ENCODE results near the gene DPYD. TPM values are rescaled to one million over a fixed set of nuclear protein-coding genes. Genes with fewer than 3 reads are reported as not detected.
A peak's percentile ranks its signal among the peaks of the same experiment; 100 is the strongest.

DPYD gene
- total and polyA plus RNA-seq, 10 of the 15 experiments (the other 5 are each of a cell fraction or from before 2014, with no cell fraction given) = 5.7 to 23.8 (median 10.2) TPM

GRCh38 chr1:97923811-97924210 lies 3.0 kb upstream of the DPYD start (continued):
- no peak for TF ChIP-seq HSF1 (IDR thresholded peaks at IDR 0.05; ENCODE audit: low read depth, low read length)
- TF ChIP-seq CREB1 (IDR thresholded peaks at IDR 0.05; ENCODE audit: low read depth) = no peak
- no peak for TF ChIP-seq MTA3 (IDR thresholded peaks at IDR 0.05; ENCODE audit: borderline replicate concordance, low read length)
- TF ChIP-seq POU2F2 (IDR thresholded peaks at IDR 0.05; ENCODE audit: borderline replicate concordance, low read depth, low read length) = no peak
- no peak for TF ChIP-seq RFX5 (IDR thresholded peaks at IDR 0.05; ENCODE audit: low read depth, low read length)
- TF ChIP-seq RCOR1 (conservative IDR thresholded peaks at IDR 0.05; ENCODE audit: low read depth, low read length) = no peak

GRCh38 chr1:97920276-97920831 lies 480 bp downstream of the DPYD start:
- peaks cover 6% of the 10 kb centered on the region for H3K79me2 ChIP-seq (ENCODE audit: control insufficient read depth, insufficient read depth, low read length)
- H4K20me1 ChIP-seq (ENCODE audit: control insufficient read depth, insufficient read depth) = no peaks in the 10 kb centered on the region
- H3K27me3 ChIP-seq (replicated peaks in 1 of 2; ENCODE audit: control insufficient read depth in 2 of 2, insufficient read depth in 2 of 2, low read length in 1 of 2) = no peaks in the 10 kb centered on the region
- H3K4me1 ChIP-seq (ENCODE audit: control insufficient read depth, insufficient read depth, low read length) = peaks cover 2% of the 10 kb centered on the region; the same call in 1 of the 2 replicates
- peak overlapping the region; percentile 88 for H3K4me3 ChIP-seq
- peak; percentile 47 for ATAC-seq
- intact Hi-C loops (cut with micrococcal nuclease; ENCODE audit: unreplicated experiment) = loop anchor here (5.0 kb wide), 1 partner anchor 48 kb away; no protein-coding TSS in a partner anchor
- ChIA-PET CTCF (interaction anchor here (1.0 to 3.5 kb wide), 8 partner anchors 11 to 784 kb away, joined by 3 to 13 read pairs (median 3); no protein-coding TSS in a partner anchor), RAD21 (ENCODE audit: unreplicated experiment) (interaction anchor here (0.9 to 5.4 kb wide), 13 partner anchors 9 to 270 kb away, joined by 3 to 36 read pairs (median 4); no protein-coding TSS in a partner anchor), SMC1A (ENCODE audit: uncharacterized antibody, unreplicated experiment) (interaction anchor here (0.8 to 5.2 kb wide), 26 partner anchors 10 to 785 kb away, joined by 3 to 38 read pairs (median 5); no protein-coding TSS in a partner anchor), POLR2A (interaction anchor here (0.6 to 2.7 kb wide), 5 partner anchors 11 to 99 kb away, joined by 4 to 24 read pairs (median 5); no protein-coding TSS in a partner anchor)
- no TSS peak for BruUV-seq (replicated peaks)
- H3K27ac ChIP-seq (ENCODE audit: control insufficient read depth, insufficient read depth) = peak overlapping the region; percentile 81
- no peak for FAIRE-seq
- H2AFZ ChIP-seq (ENCODE audit: control insufficient read depth, low read depth, low read length) = peak overlapping the region; percentile 98
- no peaks in the 10 kb centered on the region for H3K9me3 ChIP-seq (replicated peaks; ENCODE audit: control insufficient read depth, insufficient read depth, low read length)
- H3K4me2 ChIP-seq (ENCODE audit: control insufficient read depth, insufficient read depth) = peak overlapping the region; percentile 64
- no peak for DNase-seq (ENCODE audit: low read depth, low spot score)
- 4% methylated on average over 22 of the region's 24 CpGs for WGBS (ENCODE audit: insufficient coverage, insufficient replicate concordance, low lambda C conversion rate, missing lambda C conversion rate)
- H3K9ac ChIP-seq (ENCODE audit: control insufficient read depth, insufficient read depth, low read length) = peak overlapping the region; percentile 71
- in situ Hi-C loops (cut with MboI) = loop anchor here (25.0 kb wide), 1 partner anchor 1842 kb away; the partner anchor contains the start of gene FRRS1
- H3K36me3 ChIP-seq (ENCODE audit: control insufficient read depth in 2 of 2, insufficient read depth in 2 of 2, low read length in 1 of 2) = no peaks in the 10 kb centered on the region
- TF ChIP-seq HCFC1 (IDR thresholded peaks at IDR 0.05; ENCODE audit: low read length) (no peak), EGR1 (IDR thresholded peaks at IDR 0.05; ENCODE audit: borderline replicate concordance in 1 of 2, low read depth in 2 of 2, low read length in 2 of 2) (peak in 1 of 2 experiments; percentile 86; a peak in 2 of 3 replicates), MEF2B (IDR thresholded peaks at IDR 0.05; ENCODE audit: partially characterized antibody, poor library complexity, severe bottlenecking) (peak; percentile 54), BCL3 (IDR thresholded peaks at IDR 0.05; ENCODE audit: borderline replicate concordance, insufficient read depth, low read depth, low read length, poor library complexity, severe bottlenecking) (no peak), SREBF1 (IDR thresholded peaks at IDR 0.05; ENCODE audit: low read length) (no peak), PAX8 (IDR thresholded peaks at IDR 0.05) (0 out of 2 replicates have a peak, but pooled peaks have one; percentile 33), NR2F1 (conservative IDR thresholded peaks at IDR 0.05) (no peak), IKZF2 (IDR thresholded peaks at IDR 0.05) (peak in 1 of 2 experiments; percentile 33; a peak in 2 of 4 replicates), NBN (IDR thresholded peaks at IDR 0.05) (no peak; the same call in none of the 2 replicates), PKNOX1 (IDR thresholded peaks at IDR 0.05) (no peak), ELK1 (IDR thresholded peaks at IDR 0.05; ENCODE audit: low read depth, low read length) (no peak), ZSCAN29 (IDR thresholded peaks at IDR 0.05) (no peak)

Data from GM12878 (cell line).